T47D (cell line): Measurements from ENCODE around the gene C13orf42.
"Not testable (repeated sequence)": the region's sequence is repeated elsewhere in the genome, so short reads cannot be mapped to it uniquely, and the experiment has no call there.

ENCODE experiments used
- DNase-seq, 2 experiments: peaks; one replicate each; pipeline versions ENCODE4 v3.0.0 to v3.0.0-alpha.2; 2011 to 2012; ENCODE audit warnings: low read depth in 1 of 2, low spot score in 1 of 2
- JUND ChIP-seq: IDR thresholded peaks from 2 replicates; pipeline ENCODE4 v1.6.1; 2012; ENCODE audit warnings: low read depth
- in situ Hi-C: cut with HindIII; loops from 2 replicates; pipeline ENCODE4 v1.10.0; 2016; ENCODE audit warnings: low sequenced_read_pairs, low pct_unique_long_range_greater_than_20kb

Gene C13orf42

DNA sequence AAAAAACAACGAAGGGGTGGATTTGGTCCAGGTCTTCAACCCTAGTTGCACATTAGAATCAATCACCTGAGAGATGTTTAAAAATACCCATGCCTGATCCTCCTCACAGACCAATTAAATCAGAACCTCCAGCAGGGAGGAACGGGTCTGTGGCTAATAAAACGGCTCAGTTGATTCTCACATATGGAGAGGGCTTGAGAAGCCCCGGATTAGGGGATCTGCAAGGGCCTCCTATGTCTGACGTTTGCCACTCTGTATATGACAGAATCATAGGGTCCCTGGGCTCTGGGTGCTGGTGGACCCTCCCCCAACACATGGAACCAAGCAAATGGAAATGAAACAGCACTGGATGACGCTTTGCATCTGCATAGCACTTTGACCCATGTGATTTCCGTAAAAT, 36.7 kb upstream of the C13orf42 start:
- no peak for TF ChIP-seq JUND
- no peak for DNase-seq
- in situ Hi-C loops = no loop called here

DNA sequence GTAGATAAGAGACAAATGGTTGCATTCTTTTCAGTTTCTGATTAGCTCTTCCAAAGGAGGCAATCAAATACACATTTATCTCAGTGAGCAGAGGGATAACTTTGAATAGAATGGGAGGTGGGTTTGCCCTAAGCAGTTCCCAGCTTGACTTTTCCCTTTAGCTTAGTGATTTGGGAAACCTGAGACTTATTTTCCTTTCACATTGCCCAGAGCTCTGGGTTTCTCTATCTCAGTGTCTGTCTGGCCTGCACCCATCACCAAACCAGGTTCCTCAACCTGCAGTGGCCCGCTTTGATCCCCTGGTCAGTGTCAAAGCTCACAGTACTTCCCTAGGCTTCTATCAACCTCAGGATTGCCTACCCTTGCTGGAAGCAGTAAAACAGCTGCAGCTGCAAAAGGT, 35.6 kb upstream of the C13orf42 start:
- no peak for TF ChIP-seq JUND
- in situ Hi-C loops = no loop called here
- DNase-seq = no peak

DNA sequence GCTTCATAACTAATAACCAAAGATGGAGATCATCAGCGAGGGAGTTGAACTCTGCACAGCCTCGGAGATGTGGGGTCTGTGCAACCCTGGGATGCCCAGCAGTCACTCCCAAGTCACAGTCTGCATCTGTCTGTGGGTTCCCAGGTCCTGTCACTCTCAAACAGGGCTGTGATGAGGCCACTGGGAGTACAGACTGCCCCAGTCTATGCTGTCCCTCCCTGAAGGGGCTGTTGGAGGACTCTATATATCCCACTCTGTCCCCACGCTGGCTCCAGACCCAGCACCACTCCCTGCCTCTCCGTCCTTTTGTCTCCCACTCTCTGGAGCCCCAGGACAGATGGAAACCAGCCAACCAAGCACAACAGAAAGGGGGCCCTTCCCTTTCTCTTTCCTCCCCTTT, 26.2 kb upstream of the C13orf42 start:
- DNase-seq = no peak
- TF ChIP-seq JUND = no peak
- in situ Hi-C loops = no loop called here

DNA sequence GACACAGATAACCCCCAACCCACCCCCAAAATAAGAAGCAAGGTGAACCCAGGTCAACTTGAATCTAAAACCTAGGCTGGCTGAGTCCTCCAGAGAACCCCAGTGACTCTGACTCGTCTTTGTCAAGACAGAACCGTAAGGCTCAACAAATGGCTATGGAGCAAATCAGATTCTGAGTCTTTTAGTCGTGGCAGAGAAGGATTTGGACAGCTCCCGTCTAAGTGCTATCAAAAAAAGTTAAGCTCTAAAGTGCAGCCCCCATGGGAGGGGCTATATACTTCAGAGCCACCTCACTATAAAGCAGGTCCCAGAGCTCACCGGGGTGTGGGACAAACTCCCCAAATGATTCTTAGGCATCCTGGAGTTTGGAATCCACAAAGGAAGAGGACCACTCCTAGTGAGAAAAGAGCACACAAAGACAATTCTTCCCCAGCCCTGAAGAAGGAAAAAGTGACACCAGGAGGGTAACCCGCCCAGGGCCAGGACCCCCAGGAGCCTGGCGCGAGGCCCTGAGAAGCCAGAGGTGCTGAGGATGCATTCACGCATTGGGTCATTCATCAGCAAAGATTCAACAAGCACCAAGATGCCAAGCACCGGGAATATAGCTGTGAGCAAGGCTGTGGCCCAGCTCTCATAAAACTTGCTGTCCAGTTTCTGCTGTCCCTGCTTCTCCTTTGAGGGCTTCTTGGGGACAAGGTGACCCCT, 25.4 kb upstream of the C13orf42 start:
- TF ChIP-seq JUND = no peak
- no peak for DNase-seq
- in situ Hi-C loops = no loop called here

DNA sequence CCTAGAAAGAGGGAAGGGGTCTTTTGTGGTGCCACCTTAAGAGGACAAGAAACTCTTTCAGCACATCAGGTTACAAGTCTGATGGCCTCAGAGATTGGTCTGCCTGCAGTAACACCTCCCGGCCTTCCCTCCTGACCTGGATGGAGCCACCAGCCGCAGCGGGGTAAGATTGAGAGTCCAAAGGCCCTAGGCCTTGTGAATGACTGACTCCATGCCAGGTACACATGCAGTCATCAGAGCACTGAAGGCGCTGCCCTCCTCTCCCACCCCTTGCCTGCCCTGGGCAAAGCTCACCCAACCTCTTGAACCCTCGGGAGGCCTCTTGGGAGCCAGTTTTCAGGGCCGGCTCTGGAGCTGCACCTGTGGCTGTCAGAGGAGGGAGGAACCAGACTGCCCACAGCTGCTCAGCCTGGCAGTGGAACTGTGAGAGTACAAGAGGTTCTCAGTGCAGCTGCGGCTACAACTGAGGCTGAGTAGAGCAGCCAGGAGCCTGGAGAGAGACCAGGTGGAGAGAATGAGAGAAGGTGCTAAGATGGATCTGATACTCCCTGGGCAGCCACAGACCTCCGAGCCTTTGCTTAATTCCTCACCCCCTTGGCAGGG, 23.8 kb upstream of the C13orf42 start:
- DNase-seq = no peak
- in situ Hi-C loops = no loop called here

DNA sequence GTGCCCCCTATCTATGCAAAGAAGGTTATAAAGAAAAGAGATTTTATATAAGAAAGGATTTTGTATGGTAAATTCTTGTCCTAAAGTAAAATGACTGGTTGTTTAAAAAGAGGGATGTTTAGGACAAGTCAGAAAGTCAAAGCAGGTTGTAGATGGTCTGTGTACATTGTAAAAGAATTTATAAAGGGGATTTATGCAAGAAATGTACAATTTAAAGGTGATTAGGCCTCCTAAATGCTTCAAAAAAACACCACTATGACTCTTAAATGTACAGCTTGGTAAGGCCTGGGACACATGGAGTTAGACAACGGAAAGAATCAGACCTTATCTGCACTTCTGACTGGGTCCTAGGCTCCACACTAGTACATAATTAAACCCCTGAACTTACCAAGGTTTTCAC, 19.3 kb upstream of the C13orf42 start:
- no peak for TF ChIP-seq JUND
- in situ Hi-C loops = no loop called here
- no peak for DNase-seq

More for the DNA sequence above, 23.8 kb upstream of the C13orf42 start:
- no peak for TF ChIP-seq JUND

DNA sequence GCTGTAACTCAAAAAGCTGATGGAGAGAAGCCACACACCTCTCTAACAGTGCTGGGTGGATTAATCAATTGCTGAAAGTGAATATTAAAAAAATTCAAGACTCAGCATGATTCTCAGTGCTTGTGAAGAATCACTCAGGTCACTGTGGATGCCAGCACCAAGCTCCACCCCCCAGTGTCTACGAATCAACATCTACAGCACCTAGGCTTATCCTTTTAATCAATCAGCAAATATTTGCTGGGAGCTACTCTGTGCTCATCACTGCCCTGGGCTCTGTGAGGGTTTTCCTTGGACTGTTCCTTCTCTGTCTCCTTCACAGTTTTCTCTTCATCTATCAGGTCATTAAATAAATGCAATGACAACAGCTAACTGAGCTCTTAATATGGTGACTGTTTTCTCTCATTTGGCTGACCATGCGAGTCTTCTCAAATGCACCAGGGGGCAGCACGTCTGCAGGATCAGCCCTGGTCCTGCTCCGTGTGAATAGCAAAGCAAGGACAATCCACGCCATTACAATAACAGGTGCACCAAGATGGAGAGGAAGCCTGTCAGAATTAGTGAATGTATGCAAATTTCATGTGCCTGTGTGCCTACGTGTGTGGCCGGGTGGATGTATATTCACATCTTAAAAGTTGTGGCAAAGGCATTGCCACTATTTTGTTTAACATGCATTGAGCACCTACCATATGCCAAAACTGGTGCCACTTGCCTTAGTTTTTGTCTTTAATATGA, 14.6 kb upstream of the C13orf42 start:
- TF ChIP-seq JUND = no peak
- in situ Hi-C loops = no loop called here
- peak in 1 of 2 experiments; percentile 75 for DNase-seq

DNA sequence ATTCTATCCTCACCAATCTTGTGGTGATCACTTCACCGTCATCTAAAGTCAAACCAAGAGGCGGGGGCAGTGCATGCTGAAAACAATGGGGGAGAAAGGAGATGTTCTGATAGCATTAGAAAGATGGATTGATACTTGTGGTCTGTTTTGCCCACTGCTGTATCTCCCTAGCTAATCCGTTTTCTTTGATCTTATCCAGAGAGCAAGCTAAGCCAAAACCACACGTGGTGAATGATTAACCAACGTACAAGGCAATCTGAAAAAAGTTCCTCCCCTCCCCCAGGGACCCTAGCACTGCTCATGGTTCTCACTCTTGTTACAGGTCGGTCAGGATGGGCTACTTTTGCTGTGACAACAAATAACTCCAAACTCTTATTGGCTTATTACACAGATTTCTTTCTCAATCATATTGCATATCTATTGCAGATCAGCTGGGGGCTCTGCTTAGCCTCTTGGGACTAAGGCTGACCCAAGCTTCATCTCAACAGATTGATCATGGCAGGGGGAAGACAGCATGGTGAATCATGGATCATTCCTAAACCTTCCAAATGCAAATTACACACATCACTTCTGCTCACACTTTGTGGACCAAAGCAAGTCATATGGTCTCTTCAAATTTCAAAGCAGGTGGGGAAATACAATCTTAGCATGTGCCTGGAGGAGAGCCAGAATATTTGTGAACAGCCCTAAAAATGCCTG, 11.9 kb upstream of the C13orf42 start:
- no peak for DNase-seq
- in situ Hi-C loops = no loop called here

DNA sequence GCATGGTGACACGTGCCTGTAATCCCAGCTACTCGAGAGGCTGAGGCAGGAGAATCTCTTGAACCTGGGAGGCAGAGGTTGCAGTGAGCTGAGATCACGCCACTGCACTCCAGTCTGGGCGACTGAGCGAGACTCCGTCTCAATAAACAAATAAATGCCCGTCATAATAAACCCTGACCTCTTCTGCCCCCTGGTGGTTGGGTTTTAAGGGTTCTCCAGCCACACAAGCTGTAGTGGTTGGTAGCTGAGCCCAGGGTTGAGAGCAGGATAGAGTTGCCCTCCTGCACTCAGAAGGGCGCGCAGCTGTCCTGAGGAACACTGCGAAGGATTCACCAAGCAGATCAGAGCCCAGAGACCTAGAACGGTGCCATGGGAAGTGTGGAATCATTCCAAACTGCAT, 9.8 kb upstream of the C13orf42 start:
- peak in 1 of 2 experiments; percentile 56 for DNase-seq

More for the DNA sequence above, 11.9 kb upstream of the C13orf42 start:
- no peak for TF ChIP-seq JUND

DNA sequence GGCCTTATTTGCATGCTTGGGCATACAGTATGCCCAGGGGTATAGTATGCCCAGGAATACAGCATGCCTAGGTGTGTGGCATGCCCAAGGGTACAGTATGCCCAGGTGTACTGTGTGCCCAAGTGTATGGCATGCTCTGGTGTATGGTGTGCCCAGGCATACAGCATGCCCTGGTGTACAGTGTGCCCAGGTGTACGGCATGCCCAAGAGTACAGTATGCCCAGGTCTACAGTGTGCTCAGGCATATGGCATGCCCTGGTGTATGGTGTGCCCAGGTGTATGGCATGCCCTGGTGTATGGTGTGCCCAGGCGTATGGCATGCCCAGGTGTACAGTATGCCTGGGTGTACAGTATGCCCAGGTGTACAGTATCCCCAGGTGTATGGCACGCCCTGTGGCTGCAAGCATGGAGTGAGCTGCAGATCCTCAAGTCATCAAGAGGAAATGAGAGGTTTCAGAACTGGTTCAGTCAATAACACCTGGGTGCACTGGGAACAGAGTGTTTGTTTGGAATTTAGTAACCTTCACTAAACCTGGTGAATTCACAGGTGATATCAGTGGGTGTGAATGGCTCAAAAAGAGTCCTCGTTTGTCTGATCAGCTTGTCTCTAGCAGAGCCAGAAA, 7.8 kb upstream of the C13orf42 start:
- DNase-seq = no peak
- in situ Hi-C loops = no loop called here
- no peak for TF ChIP-seq JUND

More for the DNA sequence above, 9.8 kb upstream of the C13orf42 start:
- in situ Hi-C loops = not testable (repeated sequence)

DNA sequence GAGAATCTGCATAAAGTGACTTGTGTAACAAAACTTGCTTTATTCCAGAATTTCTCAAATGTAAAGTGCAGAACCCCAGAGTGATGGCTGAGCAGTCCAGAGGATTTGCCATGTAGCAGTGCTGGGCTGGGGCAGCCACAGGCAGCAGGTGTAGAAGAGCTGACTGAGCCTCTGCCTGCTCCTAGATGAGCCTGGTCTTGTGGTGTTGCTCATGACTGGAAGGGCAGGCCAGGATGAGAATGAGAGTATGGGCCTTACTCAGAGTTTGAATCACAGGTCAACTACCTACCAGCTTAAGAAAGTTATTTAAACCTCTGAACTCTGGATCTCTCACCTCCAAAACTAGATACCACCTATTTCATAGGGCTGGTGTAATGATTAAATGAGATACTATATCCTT, 2.9 kb upstream of the C13orf42 start:
- in situ Hi-C loops = no loop called here
- no peak for TF ChIP-seq JUND
- DNase-seq = no peak

DNA sequence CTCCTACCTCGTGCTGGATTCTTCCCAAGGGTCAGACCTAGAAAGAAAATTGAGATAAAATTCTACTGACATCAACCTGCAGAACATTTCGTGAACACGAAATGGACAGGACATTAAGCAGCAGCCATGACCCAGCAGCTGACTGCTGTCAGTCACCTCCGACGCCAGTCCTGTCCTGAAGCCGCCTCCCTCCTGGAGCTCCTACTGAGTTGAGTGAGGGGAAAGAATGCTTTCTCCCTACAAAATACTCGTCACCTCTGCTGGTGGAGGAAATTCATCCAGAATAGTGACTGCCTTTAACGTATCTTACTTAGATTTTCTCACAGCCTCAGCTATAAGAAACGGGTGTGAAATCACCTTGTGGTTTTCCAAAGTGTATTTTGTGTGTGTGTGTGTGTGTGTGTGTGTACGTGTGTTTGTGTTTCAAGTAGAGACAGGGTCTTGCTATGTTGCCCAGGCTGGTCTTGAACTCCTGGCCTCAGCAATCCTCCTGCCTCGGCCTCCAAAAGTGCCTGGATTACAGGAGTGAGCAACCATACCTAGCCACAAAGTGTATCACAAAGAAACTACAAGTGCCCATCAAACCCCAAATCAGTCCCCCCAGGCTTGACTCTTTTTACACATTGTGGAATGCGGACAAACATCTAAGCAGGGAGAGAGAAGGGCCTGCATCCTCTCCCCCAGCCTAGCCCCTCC, 2.3 kb upstream of the C13orf42 start:
- TF ChIP-seq JUND = no peak
- DNase-seq = no peak
- in situ Hi-C loops = no loop called here
